HG03280 (cell line): ENCODE results near the gene FBRSL1.

Source experiments
- ATAC-seq: cut with Tn5 transposase; IDR thresholded peaks from one replicate; pipeline ENCODE4 v1.9.1; 2021; ENCODE audit warnings: mild to moderate bottlenecking, moderate library complexity; ENCODE audit not compliant: unreplicated experiment

FBRSL1 gene

GRCh38 chr12:132483208-132483607, 6.7 kb upstream of the FBRSL1 start:
- ATAC-seq: no peak

- no peak for ATAC-seq
Measured at GRCh38 chr12:132483612-132484011, 6.3 kb upstream of the FBRSL1 start.

GRCh38 chr12:132484183-132484890, 5.6 kb upstream of the FBRSL1 start:
- no peak for ATAC-seq

GRCh38 chr12:132484891-132485441, 5.0 kb upstream of the FBRSL1 start:
- ATAC-seq: no peak

- ATAC-seq: no peak
Measured at GRCh38 chr12:132485619-132486018, 4.3 kb upstream of the FBRSL1 start.

- no peak for ATAC-seq
Measured at GRCh38 chr12:132486168-132486567, 3.8 kb upstream of the FBRSL1 start.

DNA sequence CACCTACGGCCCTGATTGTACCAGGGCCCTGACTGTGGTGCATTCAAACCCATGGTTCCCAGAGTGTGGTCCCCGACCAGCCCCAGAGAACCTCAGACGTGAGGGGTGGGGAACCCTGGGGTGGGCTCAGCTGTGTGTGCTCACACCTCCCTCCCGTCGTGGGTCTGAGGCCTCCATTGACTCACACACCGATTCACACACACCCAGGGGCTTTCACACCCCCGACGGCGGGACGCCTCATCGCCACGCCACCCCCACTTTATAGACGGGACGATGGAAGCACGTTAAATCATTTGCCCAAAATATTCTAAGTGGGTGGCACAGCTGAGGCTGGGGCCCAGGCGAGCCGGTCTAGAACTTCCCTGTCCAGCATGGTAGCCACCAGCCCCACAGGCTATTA, 3.4 kb upstream of the FBRSL1 start:
- no peak for ATAC-seq

GRCh38 chr12:132487311-132487741, 2.6 kb upstream of the FBRSL1 start:
- no peak for ATAC-seq

- ATAC-seq: no peak
Measured at GRCh38 chr12:132488127-132489077, 1.5 kb upstream of the FBRSL1 start.

- ATAC-seq: peak; percentile 23
Measured at GRCh38 chr12:132489078-132489601, 811 bp upstream of the FBRSL1 start.

- peak; percentile 7 for ATAC-seq
Measured at GRCh38 chr12:132490422-132491137, 629 bp downstream of the FBRSL1 start.

GRCh38 chr12:132491138-132491663, 1.2 kb downstream of the FBRSL1 start:
- no peak for ATAC-seq

GRCh38 chr12:132491761-132492378, 1.9 kb downstream of the FBRSL1 start:
- ATAC-seq: no peak

GRCh38 chr12:132492522-132492921, 2.6 kb downstream of the FBRSL1 start:
- ATAC-seq: no peak

GRCh38 chr12:132492951-132493350, 3.0 kb downstream of the FBRSL1 start:
- ATAC-seq: no peak

DNA sequence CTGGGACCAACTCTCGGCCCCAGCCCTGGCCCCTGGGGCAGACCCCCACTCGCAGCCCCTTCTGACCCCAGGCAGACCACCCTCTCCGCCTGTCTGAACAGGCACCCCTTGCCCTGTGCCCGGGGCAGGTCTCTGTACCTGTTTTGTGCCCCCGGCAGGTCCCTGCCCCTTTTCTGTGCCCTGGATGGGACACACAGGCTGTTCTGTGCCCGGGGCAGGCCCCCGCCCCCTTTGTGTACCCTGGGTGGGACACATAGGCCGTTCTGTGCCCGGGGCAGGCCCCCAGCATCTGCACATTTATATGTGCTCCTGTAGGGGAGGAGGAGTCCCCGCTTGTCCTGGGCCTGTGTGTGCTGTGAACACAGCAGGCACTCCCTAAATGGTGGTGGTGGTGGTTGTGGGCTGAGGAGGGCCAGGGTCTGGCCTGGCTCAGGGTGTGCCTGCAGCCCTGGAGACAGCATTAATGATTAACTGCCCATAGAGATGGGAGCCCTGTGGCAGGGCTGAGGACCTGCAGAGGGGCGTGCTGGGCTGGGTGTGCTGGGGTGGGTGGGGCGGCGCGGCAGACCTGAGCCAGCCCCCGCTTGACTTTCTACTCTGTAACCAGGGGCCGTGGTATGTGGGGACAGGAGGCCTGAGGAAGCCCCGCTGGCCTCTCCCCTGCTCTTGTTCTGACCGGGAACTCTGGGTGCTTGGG, 3.7 kb downstream of the FBRSL1 start:
- ATAC-seq: no peak

- ATAC-seq: no peak
Measured at GRCh38 chr12:132494294-132495164, 4.6 kb downstream of the FBRSL1 start.

GRCh38 chr12:132495165-132495544, 5.2 kb downstream of the FBRSL1 start:
- no peak for ATAC-seq
